SK-MEL-5 (cell line): ENCODE data around the gene MYL5. TPM values are rescaled to one million over a fixed set of nuclear protein-coding genes. Genes with fewer than 3 reads are reported as not detected.

ENCODE experiments used
- DNase-seq: peaks from one replicate; pipeline ENCODE4 v3.0.0-alpha.2; 2016; ENCODE audit warnings: low read depth, low spot score
- in situ Hi-C: cut with HindIII; loops from 2 replicates; pipeline ENCODE4 v1.10.0; 2016; ENCODE audit warnings: low sequenced_read_pairs, high pct_unique_total_duplicates, low pct_unique_long_range_greater_than_20kb
- polyA plus RNA-seq, 2 experiments: library from polyadenylated mRNA; depleted of rRNA; stranded (reverse); fragments of >200 nt; gene quantifications; 2 replicates each; pipeline ENCODE4 v1.2.3, GENCODE V29; 2015
- total RNA-seq: library from RNA; depleted of rRNA; stranded (reverse); fragments of >200 nt; shearing (Covaris generic); gene quantifications from 2 replicates; pipeline ENCODE4 v1.2.3, GENCODE V29; 2014; rRNA removed

Gene MYL5
- total RNA-seq, result 2.7 and 3.3 TPM in 2 replicates
- 1.2 and 1.7 TPM in 2 replicates for polyA plus RNA-seq (2015; cell fraction: cytosol; rRNA removed)
- polyA plus RNA-seq (2015; cell fraction: nucleus; rRNA removed), result 19.7 and 32.2 TPM in 2 replicates

GRCh38 chr4:674172-675035, at the start of gene MYL5, which contains the start of gene ATP5ME:
TSS of gene MYL5 (plus strand) at chr4:674542. CDS start at chr4:678027, 3,485 bp downstream.
TSS of gene ATP5ME (minus strand) at chr4:674276. CDS start at chr4:674247, 29 bp downstream.
- DNase-seq, result peak; percentile 94
- in situ Hi-C loops, result no loop called here

GRCh38 chr4:624705-625590, 49.4 kb upstream of the MYL5 start, which contains the start of gene PDE6B:
TSS of gene PDE6B (plus strand) at chr4:625573. CDS start at chr4:625627, 54 bp downstream.
- no peak for DNase-seq
- in situ Hi-C loops, result no loop called here

- in situ Hi-C loops, result no loop called here
These were observed 48.6 kb upstream of the MYL5 start for GRCh38 chr4:625631-626161.

GRCh38 chr4:626201-627091, 47.9 kb upstream of the MYL5 start:
- in situ Hi-C loops, result no loop called here
- DNase-seq, result no peak

More at GRCh38 chr4:625631-626161, 48.6 kb upstream of the MYL5 start:
- DNase-seq, result no peak

- DNase-seq, result no peak
- in situ Hi-C loops, result no loop called here
These were observed 46.8 kb upstream of the MYL5 start for GRCh38 chr4:627347-628125.

- no peak for DNase-seq
- in situ Hi-C loops, result no loop called here
These were observed 46.0 kb upstream of the MYL5 start for GRCh38 chr4:628311-628741.

GRCh38 chr4:628821-629635, 45.3 kb upstream of the MYL5 start:
- in situ Hi-C loops, result no loop called here
- no peak for DNase-seq

- in situ Hi-C loops, result no loop called here
- no peak for DNase-seq
These were observed 44.8 kb upstream of the MYL5 start for GRCh38 chr4:629636-629914.

- in situ Hi-C loops, result no loop called here
- no peak for DNase-seq
These were observed 44.3 kb upstream of the MYL5 start for GRCh38 chr4:629915-630641.

GRCh38 chr4:630656-631055, 43.7 kb upstream of the MYL5 start:
- DNase-seq, result no peak
- in situ Hi-C loops, result no loop called here

GRCh38 chr4:632196-632790, 42.0 kb upstream of the MYL5 start:
- no peak for DNase-seq
- in situ Hi-C loops, result no loop called here

GRCh38 chr4:632926-633325, 41.4 kb upstream of the MYL5 start:
- DNase-seq, result no peak
- in situ Hi-C loops, result no loop called here

GRCh38 chr4:633406-633805, 40.9 kb upstream of the MYL5 start:
- in situ Hi-C loops, result no loop called here
- no peak for DNase-seq

GRCh38 chr4:633976-634598, 40.3 kb upstream of the MYL5 start:
- in situ Hi-C loops, result no loop called here
- no peak for DNase-seq
